Stimulated activated CD8-positive, alpha-beta memory T cell treated with anti-CD3 and anti-CD28 coated beads, Interleukin-12 subunit alpha, Interleukin-12 subunit beta, amount 100 ng/mL, for 24 hours (primary cell): ENCODE results near the gene SNRNP48.

ENCODE experiments used
- DNase-seq: peaks from one replicate; pipeline ENCODE4 v3.0.0-alpha.2; 2020; ENCODE audit errors: extremely low read depth

SNRNP48 gene

DNA sequence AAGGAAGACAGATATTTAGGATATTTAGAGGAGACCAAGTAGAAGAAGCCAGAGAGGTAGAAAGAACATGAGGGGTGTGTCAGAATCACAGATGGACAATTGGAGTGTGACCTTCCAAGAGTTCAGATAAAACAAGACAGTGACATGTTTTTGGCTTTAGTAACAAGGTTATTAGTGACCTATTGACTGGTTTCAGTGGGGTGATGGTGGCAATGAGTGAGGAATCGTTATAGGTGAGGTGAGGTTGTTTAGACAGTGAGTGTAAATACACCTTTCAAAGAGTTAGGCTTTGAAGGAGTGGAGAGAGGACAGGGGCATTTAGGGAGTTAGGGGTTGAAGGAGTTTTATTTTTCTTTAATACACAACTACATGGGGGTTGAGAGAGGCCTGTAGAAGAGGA is 3.2 kb downstream of the SNRNP48 start:
- no peak for DNase-seq

DNA sequence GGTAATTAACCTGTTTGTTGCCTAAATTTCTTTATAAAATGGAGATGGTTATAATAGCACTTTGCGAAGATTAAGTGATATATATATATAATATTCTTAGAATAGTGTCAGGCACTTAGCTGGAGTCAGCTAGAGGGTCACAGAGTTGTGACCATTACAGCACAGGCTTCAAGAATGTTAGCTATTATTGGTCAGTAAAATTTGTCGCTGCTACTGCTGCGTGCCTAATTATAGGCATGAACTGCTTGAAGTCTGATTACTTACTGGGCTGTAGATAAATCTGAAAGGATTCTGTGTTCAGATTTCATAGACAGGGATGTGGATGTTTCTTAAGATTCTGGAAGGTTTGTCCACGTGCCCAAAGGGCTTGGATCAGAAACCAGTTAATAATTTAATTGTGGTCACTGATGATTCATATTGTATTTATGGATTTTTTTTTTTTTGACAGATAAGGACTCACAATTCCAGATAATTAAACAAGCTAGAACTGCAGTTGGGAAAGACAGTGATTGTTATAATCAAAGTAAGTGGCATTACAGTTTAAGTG is 4.7 kb downstream of the SNRNP48 start:
- no peak for DNase-seq

DNA sequence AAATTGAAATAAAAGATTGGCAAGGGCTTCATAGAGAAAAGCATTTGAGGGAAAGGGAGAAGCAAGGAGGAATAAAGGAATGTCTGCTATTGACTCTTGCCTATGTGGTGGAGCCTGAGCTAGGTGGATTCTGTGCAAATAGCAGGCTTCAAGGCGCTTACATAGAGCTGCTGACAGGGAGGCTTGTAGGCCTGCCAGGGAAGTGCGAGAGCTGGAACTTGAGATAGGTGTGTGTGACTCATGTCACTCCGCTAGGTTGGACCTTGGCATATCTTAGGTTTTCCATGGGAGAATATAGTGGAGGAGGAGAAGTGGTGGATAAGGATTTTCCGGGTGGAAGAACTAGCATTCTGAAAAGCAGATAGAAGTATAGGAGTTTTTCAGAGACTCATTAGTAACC is 14.0 kb downstream of the SNRNP48 start:
- no peak for DNase-seq

DNA sequence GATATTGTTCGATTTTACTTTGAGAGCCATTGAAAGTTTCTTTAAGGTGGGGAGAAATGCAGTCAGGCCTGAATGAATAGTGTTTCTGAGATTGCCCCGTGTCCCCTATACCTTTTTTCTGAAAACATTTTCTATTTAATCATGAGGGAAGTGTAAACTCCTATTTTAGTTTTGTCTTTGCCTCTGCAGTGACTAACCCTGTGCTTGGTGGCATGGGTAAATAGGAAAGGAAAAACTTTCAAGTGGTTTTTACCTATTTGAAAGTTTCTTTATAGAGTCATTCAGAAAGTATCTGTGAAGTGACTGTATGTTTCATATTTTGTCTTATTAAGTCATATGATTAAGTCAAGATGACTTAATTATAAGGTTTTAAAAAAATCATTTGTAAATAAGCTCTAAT is 14.5 kb downstream of the SNRNP48 start:
- no peak for DNase-seq

DNA sequence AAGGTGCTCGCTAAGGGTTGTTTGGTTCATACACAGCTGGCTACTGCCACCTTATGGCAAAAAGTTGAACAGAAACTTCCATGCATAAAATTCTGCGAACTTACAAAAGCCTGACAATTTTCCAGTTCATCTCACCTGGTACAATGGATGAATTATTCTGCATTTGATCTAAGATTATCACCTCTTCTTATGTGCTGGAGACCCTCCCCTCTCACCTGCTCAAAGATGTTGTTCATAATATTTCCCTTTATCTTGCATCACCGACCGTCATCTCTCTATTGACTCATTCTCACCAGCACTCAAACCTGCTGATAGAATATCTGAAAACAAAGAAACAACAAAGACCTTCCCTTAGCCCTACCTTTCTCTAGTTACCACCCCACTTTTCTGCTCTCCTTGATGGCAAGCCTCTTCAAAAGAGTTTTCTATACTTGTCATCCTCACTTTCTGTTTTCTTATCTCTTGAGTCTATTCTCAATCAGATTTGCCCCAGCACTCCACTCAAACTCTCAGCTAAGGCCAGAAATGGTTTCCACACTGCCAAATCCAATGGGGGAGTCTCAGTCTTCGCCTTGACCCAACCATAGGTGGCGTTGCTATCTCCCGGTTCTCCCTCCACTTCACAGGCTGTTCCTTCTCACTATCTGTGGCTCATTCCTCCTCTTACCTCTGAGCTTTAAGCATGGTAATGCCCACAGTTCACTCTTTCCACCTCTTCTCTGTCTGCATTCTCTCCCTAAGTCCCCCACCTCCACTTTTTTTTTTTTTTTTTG is 25.8 kb downstream of the SNRNP48 start:
- DNase-seq: no peak

DNA sequence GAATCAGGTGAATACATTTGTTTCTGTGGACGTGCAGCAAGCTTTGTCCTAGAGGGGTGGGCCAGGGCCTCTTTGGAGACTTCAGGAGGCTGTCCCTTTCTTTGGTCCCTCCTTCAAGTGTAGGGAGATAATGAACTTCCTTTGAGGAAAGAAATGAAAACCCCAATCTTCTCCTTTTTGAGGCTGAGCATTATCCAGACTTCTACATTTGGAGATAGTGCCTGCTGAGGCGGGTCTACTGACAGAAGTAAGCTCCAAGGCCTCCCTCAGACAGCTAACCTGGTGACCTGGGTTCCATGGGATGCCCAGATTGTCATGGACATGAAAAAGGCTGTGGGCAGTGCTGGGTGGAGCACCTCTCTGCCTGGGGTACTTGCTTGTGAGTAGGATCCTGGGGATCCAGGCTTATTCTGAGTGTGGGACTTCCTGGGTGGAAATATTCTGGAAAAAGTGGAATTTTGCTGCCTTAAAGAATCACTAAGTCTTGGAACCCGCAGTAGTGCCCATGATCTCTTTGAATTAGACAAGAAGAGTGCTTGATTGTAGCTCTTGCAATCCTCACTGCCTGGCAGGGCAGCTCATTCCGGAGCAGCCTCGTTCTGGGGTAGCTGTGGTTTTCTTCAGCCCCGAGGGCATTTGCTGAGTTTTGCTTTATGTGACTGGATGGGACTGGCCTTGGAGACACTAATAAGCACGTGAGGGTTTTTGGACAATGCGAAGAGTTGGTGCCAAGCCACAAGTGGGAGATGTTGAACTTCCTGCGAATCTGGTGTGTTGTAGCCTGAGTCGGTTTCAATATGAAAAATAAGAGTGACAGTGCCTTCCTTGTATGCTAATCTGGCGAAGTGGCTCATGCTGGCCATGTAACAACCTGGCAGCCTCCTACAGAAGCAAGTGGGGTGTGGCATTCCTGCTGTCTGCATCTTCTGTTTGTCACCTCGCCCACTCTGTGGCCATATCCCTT is 28.1 kb downstream of the SNRNP48 start:
- no peak for DNase-seq

DNA sequence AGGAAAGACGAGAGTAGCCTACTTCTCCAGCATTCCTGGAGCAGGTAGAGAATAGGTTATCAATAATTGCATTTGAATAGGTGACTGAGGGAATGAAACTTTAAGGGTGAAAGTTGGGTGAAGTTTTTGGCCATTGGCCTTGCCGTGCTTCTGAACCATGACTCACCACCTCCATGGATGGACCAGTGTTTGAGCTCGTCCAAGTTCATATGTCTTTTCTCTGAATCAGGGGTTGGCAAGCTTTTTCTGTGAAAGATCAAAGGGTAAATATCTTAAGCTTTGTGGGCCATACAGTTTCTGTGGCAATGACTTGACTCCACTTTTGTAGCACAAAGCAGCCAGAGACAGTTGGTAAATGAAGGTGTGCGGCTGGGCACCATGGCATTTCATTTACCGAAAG is 31.8 kb downstream of the SNRNP48 start:
- DNase-seq: no peak

DNA sequence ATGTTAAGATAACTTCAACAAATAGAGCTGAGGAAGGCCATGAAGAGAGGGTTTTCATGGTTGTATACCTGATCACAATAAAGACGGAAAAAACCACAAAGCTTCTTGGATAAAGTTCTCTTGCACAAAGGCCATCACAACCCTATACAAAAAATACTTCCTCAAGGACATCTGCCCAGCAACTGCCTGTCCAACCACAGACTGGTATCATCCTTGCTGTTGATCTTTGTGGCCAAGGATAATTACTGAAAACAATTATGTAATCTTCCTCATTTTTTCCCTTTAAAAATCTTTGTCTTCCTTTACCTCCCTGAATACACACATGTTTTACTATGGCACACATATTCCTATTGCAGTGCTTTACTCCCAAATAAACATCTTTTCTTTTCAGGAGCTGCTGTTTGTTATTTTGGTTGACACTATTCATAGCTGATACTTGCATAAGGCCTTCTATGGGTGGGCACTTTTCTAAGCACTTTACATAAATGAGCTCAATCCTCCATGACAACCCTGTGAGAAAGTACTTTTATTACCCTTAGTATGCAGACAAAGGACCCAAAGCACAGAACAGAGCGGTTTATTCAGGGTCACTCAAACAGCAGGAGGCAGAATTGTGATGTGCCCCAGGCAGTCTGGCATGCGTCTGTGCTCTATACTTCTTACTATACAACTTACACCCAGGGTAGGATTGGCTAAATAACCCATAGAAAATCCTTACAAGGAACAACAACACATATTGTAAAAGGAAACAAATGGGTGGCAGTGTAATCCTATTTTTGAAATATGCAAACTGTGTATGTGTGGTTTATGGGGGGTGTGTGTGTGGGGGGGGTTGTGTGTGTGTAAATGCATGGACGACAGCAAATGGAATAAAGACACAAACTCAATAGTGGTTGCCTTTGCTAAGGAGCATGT is 35.1 kb downstream of the SNRNP48 start:
- DNase-seq: no peak

DNA sequence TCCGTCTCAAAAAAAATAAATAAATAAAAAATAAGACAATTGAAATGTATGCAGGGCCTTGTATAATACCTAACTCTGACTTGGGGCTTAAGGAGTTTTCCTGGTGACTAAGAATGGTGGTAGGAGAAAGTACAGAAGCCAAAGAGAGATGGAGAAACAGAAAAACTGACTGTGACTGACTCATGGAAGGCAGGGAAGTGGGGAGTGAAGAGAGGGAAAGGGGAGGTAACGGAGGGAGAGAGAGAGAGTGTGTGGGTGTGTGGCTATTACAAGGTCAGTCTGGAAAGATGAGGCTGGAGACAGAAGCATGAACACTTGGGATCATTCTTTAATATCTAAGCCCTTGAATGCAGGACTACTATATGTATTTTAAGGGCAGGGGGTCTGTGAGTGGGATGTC is 38.5 kb downstream of the SNRNP48 start:
- no peak for DNase-seq

DNA sequence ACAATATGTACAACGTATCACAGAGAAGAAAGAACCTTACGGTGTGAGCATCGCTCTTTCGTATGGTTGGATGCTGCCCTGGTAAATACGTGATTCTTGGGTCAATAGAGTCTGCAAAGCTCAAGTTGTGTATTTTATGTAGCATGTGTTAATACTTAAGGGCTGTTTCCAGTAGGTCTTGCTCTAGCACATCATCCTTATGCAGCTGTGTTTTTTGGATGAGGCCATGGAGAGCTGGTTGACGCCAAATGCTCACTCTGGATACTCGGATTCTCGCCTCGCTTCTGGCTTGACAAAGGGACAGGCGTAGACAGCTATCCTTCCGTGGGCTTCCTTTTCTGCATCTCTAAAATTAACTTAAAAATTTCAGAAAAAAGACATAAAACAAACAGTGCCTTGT is 38.9 kb downstream of the SNRNP48 start:
- no peak for DNase-seq

DNA sequence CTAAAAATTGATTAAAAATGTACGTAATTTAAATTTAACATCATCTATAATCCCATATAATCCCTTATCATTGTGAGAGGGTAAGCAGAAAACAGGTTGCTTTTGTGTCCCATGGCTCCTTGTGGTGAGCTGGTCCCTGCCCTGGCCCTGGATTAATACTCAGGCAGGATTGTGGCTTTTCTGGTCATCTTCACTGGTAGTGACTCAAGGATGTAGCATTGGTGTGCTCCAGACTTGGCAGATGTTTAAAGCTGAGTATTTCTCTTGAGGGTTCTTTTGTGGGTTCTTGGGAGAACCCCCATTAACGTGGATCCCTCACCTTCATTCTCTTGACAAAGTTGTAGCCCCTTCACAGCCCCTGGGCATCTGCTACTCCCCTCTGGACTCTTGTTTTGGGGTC is 39.3 kb downstream of the SNRNP48 start:
- no peak for DNase-seq

DNA sequence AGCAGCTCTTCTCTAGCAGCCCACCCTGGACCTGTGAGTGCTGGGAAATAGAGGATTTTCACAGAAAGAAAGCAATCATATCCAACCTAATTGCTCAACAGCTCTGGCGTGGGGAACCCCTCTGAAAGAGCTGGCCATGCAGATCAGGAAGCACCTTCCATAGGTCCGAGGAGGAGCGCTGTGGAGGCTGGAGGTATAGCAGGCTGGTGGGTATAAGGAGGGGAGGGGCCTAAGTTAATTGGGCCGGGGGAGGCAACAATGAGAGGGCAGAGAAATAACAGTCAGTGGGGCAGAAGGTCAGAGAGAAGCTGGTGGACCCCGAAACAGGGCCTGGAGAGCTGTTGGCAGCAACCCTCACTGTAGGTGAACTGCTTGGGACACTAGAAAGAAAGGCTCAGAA is 40.8 kb downstream of the SNRNP48 start:
- DNase-seq: no peak

DNA sequence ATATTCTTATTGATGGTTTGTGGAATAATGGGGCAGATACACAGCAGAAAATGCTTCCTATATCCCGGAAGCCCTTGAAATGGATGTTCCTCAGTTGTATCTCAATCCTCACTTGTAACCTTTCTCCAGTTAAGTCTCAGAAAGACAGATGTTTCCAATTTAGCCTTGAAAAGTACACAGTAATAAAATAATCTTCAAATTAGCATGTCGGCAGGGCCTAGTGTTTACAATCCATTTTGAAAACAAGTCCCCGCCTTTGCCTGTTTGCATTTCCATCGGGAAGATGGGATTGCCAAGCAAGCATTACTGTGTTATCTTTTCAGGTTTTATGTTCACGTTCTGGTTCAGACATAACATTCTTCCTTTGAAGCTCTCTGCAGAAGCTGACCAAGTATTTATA is 41.5 kb downstream of the SNRNP48 start:
- DNase-seq: no peak

DNA sequence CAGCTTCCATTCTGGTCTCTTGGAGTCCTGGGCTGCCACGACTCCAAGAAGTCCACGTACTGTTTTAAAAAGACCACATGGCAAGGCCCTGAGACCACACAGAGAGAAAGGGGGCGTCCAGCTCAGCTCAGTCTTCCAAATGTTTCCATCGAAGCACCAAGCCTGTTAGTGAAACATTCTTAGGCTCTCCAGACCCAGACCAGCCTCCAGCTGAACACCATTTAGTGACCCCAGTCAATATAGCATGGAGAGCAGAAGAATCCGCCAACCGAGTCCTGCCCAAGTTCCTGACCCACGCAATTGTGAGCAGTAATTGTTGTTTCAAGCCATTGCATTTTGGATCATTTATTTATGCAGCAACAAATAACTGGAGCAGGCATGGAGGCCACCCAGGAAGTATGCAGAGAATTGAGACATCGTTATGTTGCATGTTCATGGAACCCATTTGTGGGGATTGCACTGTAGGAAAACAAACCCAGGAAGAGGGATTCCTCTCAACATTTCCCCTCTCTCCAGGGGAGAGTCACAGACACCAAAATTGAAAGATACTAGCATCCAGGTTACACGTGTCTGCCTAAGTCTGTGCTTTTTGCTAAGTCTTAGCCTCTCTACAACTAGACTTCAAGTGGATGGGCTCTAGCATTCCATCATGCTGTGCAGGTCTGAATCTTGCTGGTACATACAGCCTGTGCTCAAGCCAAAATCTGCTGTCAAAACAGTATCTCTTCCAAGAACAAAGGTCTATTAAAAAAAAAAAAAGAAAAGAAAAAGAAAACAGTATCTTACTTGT is 42.7 kb downstream of the SNRNP48 start:
- DNase-seq: no peak

DNA sequence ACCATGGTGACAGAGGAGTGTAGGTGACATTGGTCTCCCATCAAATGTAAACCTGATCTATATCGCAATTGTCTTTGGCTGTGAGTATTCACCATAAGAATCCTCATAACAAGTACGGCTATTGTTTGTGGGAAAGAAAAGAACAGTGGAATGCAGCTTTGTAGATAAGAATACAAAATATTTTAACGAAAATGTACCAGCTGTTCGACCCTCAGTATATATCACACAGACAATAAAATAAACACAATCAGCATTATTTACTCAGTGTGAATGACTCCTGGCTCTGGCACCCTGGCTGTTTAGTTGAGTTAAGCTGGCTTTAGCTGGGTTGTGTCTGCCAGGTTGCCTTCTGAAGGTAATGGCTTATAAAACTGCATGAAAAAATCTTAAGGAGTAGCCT is 43.4 kb downstream of the SNRNP48 start:
- DNase-seq: no peak

DNA sequence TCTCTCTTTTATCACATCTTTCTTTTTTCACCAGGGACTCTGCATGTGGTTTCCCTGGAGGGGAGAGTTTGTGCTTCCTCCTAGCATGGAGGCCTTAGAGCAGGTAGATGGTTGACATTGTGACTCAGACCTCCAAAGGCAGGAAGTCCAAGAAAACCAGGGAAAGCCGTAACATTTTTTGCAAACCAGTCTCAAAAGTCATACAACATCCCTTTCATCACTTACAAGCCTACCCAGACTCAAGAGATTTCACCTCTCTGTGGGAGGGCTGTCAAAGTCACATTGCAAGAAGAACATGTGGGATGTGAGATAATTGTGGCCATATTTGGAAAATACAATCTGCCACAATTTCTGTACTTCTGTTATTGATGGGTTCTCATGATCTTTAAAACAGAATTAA is 46.2 kb downstream of the SNRNP48 start:
- no peak for DNase-seq

DNA sequence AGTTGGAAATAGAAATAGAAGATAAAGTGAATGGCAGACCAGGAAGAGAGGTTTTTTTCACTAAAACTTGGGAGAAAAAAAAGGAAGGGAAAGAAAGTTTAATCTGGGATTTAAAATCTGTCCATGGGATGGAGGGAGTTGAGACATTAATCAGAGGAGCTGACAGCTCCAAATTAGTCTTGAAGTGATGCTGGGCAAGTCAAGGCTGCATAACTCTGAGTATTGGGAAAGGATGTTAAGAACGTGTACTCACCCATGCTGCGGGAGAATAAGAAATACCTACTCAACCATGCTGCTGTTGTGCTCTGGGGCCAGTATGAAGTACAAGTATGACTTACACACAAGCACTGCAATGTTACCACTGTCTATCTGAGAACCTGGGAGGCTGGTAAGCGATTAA is 47.5 kb downstream of the SNRNP48 start:
- no peak for DNase-seq

DNA sequence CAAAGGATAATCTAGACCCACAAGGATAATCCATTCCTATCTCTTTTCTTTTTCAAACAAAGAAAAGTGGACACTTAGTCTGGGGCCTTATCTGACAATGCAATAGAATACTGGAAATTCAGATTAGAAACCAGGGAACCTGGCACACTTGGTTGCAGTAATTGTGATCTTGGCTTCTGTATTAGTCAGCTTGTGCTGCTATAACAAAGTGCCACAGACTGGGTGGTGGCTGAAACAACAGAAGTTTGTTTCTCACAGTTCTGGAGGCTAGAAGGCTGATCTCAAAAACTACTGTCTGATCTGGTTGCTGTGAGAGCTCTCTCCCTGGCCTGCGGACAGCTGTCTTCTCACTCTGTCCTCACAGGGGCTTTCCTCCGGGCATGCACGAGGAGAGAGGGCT is 49.4 kb downstream of the SNRNP48 start:
- DNase-seq: no peak

DNA sequence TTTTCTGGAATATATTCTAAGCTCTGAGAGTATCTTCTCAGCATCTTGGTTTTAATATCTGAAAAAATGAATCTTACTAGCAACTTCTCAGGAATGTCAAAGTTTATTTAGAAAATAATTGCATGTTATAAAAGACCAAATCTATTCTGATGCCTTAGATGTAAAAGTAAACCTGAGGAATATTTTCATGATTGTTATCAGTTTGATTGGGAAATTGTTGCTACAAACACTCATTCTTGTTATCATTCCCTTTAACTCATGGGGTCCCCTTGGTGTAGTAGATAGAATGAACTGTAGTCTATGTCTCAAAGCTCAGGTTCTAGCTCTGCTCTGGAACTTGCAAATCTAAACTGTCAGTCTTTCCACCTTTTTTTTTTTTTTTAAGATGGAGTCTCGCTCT is 50.0 kb downstream of the SNRNP48 start:
- no peak for DNase-seq

DNA sequence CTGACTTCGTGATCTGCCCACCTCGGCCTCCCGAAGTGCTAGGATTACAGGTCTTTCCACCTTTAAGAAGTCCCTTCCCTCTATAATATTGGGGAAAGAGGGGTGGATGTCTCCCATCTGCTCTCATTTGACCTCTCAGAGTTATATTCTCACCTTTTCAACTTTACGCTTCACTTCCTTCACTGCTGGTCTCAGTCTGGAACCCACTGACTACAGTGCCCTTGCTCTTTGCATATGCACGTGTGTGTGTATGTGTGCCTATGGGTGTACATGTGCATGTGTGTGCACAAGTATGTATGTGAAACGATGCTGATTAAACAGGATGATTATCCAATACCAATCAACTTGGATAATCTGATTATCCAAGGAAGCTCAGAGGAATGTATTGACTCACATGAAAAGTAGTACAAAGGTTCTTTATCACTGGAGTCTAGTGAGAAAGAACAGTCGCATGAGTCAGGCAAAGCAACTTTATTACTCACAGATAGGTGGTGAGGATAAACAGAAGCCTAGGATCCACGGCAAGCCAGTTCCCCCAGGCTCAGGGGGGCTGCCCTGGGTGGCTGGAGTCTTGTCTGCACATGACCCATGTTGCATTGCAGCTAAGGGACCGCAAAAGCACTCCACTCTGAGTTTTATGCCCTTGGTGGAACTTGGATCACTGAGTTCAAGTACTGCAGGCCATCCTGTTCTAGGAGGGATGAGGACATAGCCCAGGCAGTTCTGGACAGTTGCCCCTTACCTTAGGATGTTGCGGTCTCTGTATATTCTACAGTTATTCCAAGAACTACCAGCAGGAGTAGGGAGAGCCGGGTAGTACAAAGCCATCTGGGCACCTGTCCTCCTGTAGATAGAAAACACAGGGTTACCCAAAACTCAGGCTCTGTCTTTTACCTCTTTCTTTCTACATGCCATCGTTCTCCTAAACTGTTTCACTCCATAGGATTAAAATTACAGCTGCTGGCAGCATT is 50.9 kb downstream of the SNRNP48 start:
- no peak for DNase-seq
